Measurements from ENCODE around the gene SOST.

DNA sequence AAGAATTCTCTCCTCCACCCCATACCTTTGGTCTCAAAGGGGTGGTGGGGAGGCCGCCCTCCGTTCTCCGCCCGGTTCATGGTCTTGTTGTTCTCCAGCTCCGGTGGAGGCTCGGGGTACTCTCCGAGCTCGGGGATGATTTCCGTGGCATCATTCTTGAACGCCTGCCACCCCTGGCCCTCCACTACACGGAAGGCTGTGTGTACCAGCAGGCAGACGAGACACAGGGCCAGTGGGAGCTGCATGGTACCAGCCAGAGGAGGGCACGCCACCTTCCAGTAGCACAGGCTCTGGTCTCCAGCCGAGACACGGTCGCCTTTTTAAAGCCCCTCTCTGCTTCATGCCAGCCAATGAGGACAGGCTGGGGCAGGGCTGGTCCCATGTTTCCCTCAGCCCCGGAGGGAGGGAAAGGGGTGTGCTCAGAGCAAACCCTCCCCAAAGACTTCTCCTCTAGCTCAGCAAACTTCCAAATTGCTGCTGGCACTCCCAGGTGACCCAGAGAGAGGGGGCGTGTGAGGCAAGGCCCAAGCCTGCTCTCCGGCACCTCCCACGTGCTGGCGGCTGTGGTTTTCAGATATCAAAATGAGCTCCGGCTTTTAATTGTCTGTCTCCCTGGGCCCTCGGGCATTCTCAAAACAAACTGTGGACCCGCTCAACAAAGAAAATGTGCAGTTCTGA is at the start of gene SOST:
- TF ChIP-seq CTCF (IDR thresholded peaks at IDR 0.05) = no peak
- TF ChIP-seq EP300 (IDR thresholded peaks at IDR 0.05; ENCODE audit: low read depth) = no peak
- no peak for TF ChIP-seq POLR2AphosphoS5 (IDR thresholded peaks at IDR 0.05)
- TF ChIP-seq POLR2A (IDR thresholded peaks at IDR 0.05) = no peak
